Loucy (cell line): ENCODE results near the gene HOXC13.

Source experiments
- H2AFZ ChIP-seq: fragments of 200-600 bp; sonication (generic); 2 replicates; pipeline ENCODE4 v1.6.0; 2016; ENCODE audit warnings: antibody characterized with exemption, mild to moderate bottlenecking, low read length, moderate library complexity
- H3F3A ChIP-seq: fragments of 200-600 bp; 2 replicates; pipeline ENCODE4 v1.6.0; 2016; ENCODE audit warnings: antibody characterized with exemption, low read depth, mild to moderate bottlenecking
- H3K27me3 ChIP-seq: fragments of 200-600 bp; sonication (generic); 2 replicates; pipeline ENCODE4 v1.6.1; 2014; ENCODE audit warnings: low read length, mild to moderate bottlenecking; ENCODE audit not compliant: insufficient read depth, poor library complexity, severe bottlenecking
- H3K36me3 ChIP-seq: fragments of 200-600 bp; sonication (generic); 2 replicates; pipeline ENCODE4 v1.6.1; 2016; ENCODE audit warnings: low read length; ENCODE audit not compliant: insufficient read depth
- H3K4me1 ChIP-seq: fragments of 200-600 bp; sonication (generic); 2 replicates; pipeline ENCODE4 v1.5.1; 2014; ENCODE audit warnings: low read length, mild to moderate bottlenecking; ENCODE audit not compliant: insufficient read depth, poor library complexity, severe bottlenecking
- H3K4me2 ChIP-seq: fragments of 200-600 bp; sonication (generic); 2 replicates; pipeline ENCODE4 v1.6.0; 2014; ENCODE audit warnings: antibody characterized with exemption, low read length, low read depth, mild to moderate bottlenecking; ENCODE audit not compliant: poor library complexity, severe bottlenecking
- H3K4me3 ChIP-seq: fragments of 200-600 bp; sonication (generic); 2 replicates; pipeline ENCODE4 v1.5.1; 2014; ENCODE audit warnings: low read length, mild to moderate bottlenecking, mixed read lengths; ENCODE audit not compliant: poor library complexity, severe bottlenecking
- H3K79me2 ChIP-seq: fragments of 200-600 bp; sonication (generic); 2 replicates; pipeline ENCODE4 v1.6.1; 2014; ENCODE audit warnings: low read length; ENCODE audit not compliant: insufficient read depth
- H3K9ac ChIP-seq: fragments of 200-600 bp; sonication (generic); 2 replicates; pipeline ENCODE4 v1.6.0; 2014; ENCODE audit warnings: mild to moderate bottlenecking, low read depth, low read length, moderate library complexity; ENCODE audit not compliant: poor library complexity, severe bottlenecking
- H3K9me2 ChIP-seq: fragments of 200-600 bp; sonication (generic); replicated peaks from 2 replicates; pipeline ENCODE4 v1.6.1; 2016; ENCODE audit warnings: low read depth, low read length, mixed read lengths
- H3K9me3 ChIP-seq: fragments of 200-600 bp; sonication (generic); 2 replicates; pipeline ENCODE4 v1.6.1; 2014; ENCODE audit warnings: mild to moderate bottlenecking, antibody characterized with exemption, low read length, low read depth; ENCODE audit not compliant: insufficient read depth
- H4K20me1 ChIP-seq: fragments of 200-600 bp; sonication (generic); 2 replicates; pipeline ENCODE4 v1.6.0; 2014; ENCODE audit warnings: antibody characterized with exemption, low read length, mild to moderate bottlenecking; ENCODE audit not compliant: insufficient read depth, poor library complexity, severe bottlenecking
- EZH2phosphoT487 ChIP-seq: fragments of 200-600 bp; IDR thresholded peaks from 2 replicates; pipeline ENCODE4 v1.6.1; 2018; ENCODE audit warnings: antibody characterized with exemption, mild to moderate bottlenecking, moderate library complexity, borderline replicate concordance
- TF ChIP-seq, protein P1 (sequence below): fragments of 200-600 bp; sonication (generic); conservative IDR thresholded peaks from 2 replicates; pipeline ENCODE4 v1.5.1; 2014; ENCODE audit warnings: mild to moderate bottlenecking, antibody characterized with exemption, low read length

The HOXC13 gene

DNA sequence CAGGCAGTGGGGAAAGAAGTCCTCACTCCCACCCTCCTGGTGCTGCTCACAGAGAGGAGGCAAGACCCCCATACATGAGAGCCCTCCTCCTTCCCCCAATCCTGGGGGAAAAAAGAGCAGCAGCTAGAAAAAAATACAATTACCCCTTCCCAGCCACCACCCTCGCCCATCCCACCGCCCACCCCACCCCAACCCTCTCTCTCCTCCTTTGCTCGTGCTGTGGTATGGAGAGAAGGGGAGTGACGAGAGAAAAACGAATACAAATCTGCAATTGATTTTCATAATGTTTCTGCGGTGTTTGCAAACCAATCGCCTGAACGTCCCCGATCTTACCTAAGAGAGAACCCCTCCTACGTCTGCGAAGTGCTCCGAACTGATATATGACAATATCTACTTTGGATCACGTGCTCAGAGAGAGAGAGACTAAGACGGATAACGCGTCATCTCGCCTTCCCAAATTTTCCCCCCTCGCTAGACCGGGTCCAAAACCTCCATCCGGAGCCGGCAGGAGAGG, 34.1 kb downstream of the HOXC13 start, which contains the start of gene HOXC11:
HOXC11 (plus strand) TSS at position 405 of the 514 bp plus-strand sequence. CDS start 116 bp downstream, outside the sequence.
- Histone ChIP-seq H3K4me3 (no peak within 1 kb of the TSS), H3K4me2 (no peak within 1 kb of the TSS), H4K20me1 (no peaks in the 10 kb centered on the region), H3K4me1 (peaks cover 2% of the 10 kb centered on the region), H3K27me3 (no peaks in the 10 kb centered on the region), H3F3A (no peaks in the 10 kb centered on the region), H3K36me3 (no peaks in the 10 kb centered on the region), H3K79me2 (no peaks in the 10 kb centered on the region), H3K9me3 (no peaks in the 10 kb centered on the region), H2AFZ (no peak within 1 kb of the TSS), H3K9ac (no peak within 1 kb of the TSS), H3K9me2 (no peaks in the 10 kb centered on the region)
- TF ChIP-seq, protein P1, sequence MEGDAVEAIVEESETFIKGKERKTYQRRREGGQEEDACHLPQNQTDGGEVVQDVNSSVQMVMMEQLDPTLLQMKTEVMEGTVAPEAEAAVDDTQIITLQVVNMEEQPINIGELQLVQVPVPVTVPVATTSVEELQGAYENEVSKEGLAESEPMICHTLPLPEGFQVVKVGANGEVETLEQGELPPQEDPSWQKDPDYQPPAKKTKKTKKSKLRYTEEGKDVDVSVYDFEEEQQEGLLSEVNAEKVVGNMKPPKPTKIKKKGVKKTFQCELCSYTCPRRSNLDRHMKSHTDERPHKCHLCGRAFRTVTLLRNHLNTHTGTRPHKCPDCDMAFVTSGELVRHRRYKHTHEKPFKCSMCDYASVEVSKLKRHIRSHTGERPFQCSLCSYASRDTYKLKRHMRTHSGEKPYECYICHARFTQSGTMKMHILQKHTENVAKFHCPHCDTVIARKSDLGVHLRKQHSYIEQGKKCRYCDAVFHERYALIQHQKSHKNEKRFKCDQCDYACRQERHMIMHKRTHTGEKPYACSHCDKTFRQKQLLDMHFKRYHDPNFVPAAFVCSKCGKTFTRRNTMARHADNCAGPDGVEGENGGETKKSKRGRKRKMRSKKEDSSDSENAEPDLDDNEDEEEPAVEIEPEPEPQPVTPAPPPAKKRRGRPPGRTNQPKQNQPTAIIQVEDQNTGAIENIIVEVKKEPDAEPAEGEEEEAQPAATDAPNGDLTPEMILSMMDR: no peak
- no peak for TF ChIP-seq EZH2phosphoT487

- Histone ChIP-seq H3K4me3 (no peak overlapping the region), H3K79me2 (no peaks in the 10 kb centered on the region), H3K9me3 (no peaks in the 10 kb centered on the region), H3K4me1 (no peaks in the 10 kb centered on the region), H3K9ac (no peak overlapping the region), H3K9me2 (no peaks in the 10 kb centered on the region), H4K20me1 (no peaks in the 10 kb centered on the region), H2AFZ (no peak overlapping the region), H3F3A (no peaks in the 10 kb centered on the region), H3K4me2 (no peak overlapping the region), H3K27me3 (no peaks in the 10 kb centered on the region), H3K36me3 (no peaks in the 10 kb centered on the region)
- TF ChIP-seq, protein P1: no peak
- TF ChIP-seq EZH2phosphoT487: no peak
Observed at GRCh38 chr12:53973236-53974042, 34.8 kb downstream of the HOXC13 start.

DNA sequence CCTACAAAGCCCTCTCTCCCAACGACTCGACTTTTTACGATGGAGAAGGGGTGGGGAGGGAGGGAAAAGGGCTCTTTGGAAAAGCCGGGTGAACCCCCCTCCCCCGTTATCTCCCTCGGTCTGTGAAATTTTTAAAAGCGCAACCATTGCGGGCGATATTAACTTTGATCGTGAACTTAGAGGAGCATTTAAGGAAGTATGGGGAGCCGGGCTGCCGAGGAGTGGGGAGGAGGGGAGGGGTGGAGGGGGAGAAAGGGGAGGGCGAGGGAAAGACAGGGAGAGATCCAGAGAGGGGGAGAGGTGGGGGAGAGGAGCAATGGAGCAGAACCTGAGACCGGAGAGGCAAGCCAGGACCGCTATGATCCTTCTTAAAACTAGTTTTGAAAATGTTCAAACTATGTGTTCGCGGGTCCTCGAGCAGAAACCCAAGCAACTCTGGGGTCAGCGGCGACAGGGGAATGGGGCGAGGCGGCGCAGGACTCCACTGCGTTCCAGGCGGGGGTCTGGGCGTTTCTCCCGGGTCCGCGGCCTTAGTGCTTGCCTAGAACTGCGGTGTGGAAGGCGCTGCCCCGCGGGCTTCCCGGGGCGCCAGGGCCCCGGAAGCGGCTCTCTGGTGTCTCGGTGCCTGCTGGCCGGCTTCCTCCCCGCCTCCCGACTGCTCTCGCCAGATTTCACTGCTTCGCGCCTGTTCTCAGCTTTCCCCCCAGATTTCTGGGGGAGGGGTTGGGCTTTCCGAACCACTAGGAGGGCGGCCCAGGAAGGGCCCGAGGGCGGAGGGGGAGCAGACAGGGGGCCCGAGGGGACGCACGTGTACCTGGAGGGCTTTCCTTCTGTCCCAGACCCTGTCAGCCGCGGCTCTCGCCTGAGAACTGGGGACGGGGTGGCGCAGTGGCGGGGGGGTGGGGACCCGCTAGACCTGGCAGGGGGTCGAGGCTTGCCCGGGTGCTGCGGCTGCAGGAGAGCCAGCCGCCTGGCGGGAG, 35.7 kb downstream of the HOXC13 start, which contains the start of gene HOTAIR:
HOTAIR (minus strand) TSS at position 871 of the 980 bp plus-strand sequence.
- Histone ChIP-seq H3K4me1 (peaks cover 5% of the 10 kb centered on the region), H3F3A (no peaks in the 10 kb centered on the region), H3K9ac (no peak within 1 kb of the TSS), H3K4me2 (no peak within 1 kb of the TSS), H3K4me3 (no peak within 1 kb of the TSS), H3K9me3 (no peaks in the 10 kb centered on the region), H3K79me2 (no peaks in the 10 kb centered on the region), H2AFZ (no peak within 1 kb of the TSS), H4K20me1 (no peaks in the 10 kb centered on the region), H3K36me3 (no peaks in the 10 kb centered on the region), H3K9me2 (no peaks in the 10 kb centered on the region), H3K27me3 (no peaks in the 10 kb centered on the region)
- TF ChIP-seq, protein P1: no peak
- no peak for TF ChIP-seq EZH2phosphoT487
